ENCODE results near the gene CALM1. TPM values are rescaled to one million over a fixed set of nuclear protein-coding genes. Genes with fewer than 3 reads are reported as not detected.
A peak's percentile ranks its signal among the peaks of the same experiment; 100 is the strongest.

Gene CALM1
- total RNA-seq, 1 donor from 2014 or later, result 590 TPM

- no peaks in the 10 kb centered on the region for H3K9me3 Mint-ChIP-seq (ENCODE audit: unreplicated experiment)
- H3K4me1 Mint-ChIP-seq (ENCODE audit: low read depth, unreplicated experiment), result peaks cover under 1% of the 10 kb centered on the region
- TF ChIP-seq, protein P1, sequence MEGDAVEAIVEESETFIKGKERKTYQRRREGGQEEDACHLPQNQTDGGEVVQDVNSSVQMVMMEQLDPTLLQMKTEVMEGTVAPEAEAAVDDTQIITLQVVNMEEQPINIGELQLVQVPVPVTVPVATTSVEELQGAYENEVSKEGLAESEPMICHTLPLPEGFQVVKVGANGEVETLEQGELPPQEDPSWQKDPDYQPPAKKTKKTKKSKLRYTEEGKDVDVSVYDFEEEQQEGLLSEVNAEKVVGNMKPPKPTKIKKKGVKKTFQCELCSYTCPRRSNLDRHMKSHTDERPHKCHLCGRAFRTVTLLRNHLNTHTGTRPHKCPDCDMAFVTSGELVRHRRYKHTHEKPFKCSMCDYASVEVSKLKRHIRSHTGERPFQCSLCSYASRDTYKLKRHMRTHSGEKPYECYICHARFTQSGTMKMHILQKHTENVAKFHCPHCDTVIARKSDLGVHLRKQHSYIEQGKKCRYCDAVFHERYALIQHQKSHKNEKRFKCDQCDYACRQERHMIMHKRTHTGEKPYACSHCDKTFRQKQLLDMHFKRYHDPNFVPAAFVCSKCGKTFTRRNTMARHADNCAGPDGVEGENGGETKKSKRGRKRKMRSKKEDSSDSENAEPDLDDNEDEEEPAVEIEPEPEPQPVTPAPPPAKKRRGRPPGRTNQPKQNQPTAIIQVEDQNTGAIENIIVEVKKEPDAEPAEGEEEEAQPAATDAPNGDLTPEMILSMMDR (IDR thresholded peaks at IDR 0.05; ENCODE audit: partially characterized antibody, unreplicated experiment), result no peak
- H3K36me3 Mint-ChIP-seq (ENCODE audit: unreplicated experiment), result no peaks in the 10 kb centered on the region
- H3K27me3 Mint-ChIP-seq (ENCODE audit: unreplicated experiment), result no peaks in the 10 kb centered on the region
- no peak overlapping the region for H3K27ac Mint-ChIP-seq (ENCODE audit: unreplicated experiment)
- no peak overlapping the region for H3K4me3 Mint-ChIP-seq (ENCODE audit: unreplicated experiment)
- no peak for DNase-seq
Observed at GRCh38 chr14:90379106-90379505, 17.7 kb upstream of the CALM1 start.

- Mint-ChIP-seq H3K9me3 (ENCODE audit: unreplicated experiment) (no peaks in the 10 kb centered on the region), H3K36me3 (ENCODE audit: unreplicated experiment) (no peaks in the 10 kb centered on the region), H3K27ac (ENCODE audit: unreplicated experiment) (no peak overlapping the region), H3K4me3 (ENCODE audit: unreplicated experiment) (no peak overlapping the region), H3K27me3 (ENCODE audit: unreplicated experiment) (no peaks in the 10 kb centered on the region), H3K4me1 (ENCODE audit: low read depth, unreplicated experiment) (peaks cover 7% of the 10 kb centered on the region)
- peak; percentile 26 for DNase-seq
- TF ChIP-seq, protein P1 (IDR thresholded peaks at IDR 0.05; ENCODE audit: partially characterized antibody, unreplicated experiment), result no peak
Observed at GRCh38 chr14:90381011-90381786, 15.6 kb upstream of the CALM1 start.

DNA sequence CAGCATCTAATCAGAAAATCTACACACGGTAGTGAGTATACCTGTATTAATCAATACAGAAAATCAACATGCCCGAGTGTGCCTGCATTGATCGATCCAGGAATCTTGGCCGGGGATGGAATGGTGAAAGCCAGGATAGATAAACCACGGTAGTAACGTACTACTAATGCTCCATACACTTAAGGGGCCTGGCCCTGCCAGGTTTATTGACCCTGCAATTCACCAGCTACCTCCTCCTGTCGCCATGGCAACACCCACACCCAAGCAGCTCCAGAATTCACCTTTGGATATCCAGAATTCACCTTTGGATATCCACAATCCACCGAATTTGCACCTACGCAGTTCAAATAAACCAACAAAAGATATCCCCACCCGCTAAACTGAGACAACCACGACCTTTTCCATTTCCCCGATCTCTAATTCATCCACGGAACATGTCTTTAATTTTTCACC lies 14.8 kb upstream of the CALM1 start:
- peak; percentile 33 for DNase-seq
- no peak overlapping the region for H3K27ac Mint-ChIP-seq (ENCODE audit: unreplicated experiment)
- TF ChIP-seq, protein P1 (IDR thresholded peaks at IDR 0.05; ENCODE audit: partially characterized antibody, unreplicated experiment), result no peak
- H3K4me1 Mint-ChIP-seq (ENCODE audit: low read depth, unreplicated experiment), result peaks cover 7% of the 10 kb centered on the region
- H3K27me3 Mint-ChIP-seq (ENCODE audit: unreplicated experiment), result no peaks in the 10 kb centered on the region
- no peaks in the 10 kb centered on the region for H3K9me3 Mint-ChIP-seq (ENCODE audit: unreplicated experiment)
- no peak overlapping the region for H3K4me3 Mint-ChIP-seq (ENCODE audit: unreplicated experiment)
- H3K36me3 Mint-ChIP-seq (ENCODE audit: unreplicated experiment), result no peaks in the 10 kb centered on the region

GRCh38 chr14:90382491-90383125 lies 14.2 kb upstream of the CALM1 start:
- TF ChIP-seq, protein P1 (IDR thresholded peaks at IDR 0.05; ENCODE audit: partially characterized antibody, unreplicated experiment), result no peak
- Mint-ChIP-seq H3K9me3 (ENCODE audit: unreplicated experiment) (no peaks in the 10 kb centered on the region), H3K36me3 (ENCODE audit: unreplicated experiment) (no peaks in the 10 kb centered on the region), H3K27me3 (ENCODE audit: unreplicated experiment) (no peaks in the 10 kb centered on the region), H3K4me1 (ENCODE audit: low read depth, unreplicated experiment) (peaks cover 7% of the 10 kb centered on the region), H3K27ac (ENCODE audit: unreplicated experiment) (no peak overlapping the region), H3K4me3 (ENCODE audit: unreplicated experiment) (no peak overlapping the region)
- DNase-seq, result peak; percentile 36

All from glutamatergic neuron (in vitro differentiated cells).